DMS53 treated with DMSO at 0.1 percent for 48 hours (cell line): ENCODE data around the gene REPIN1.

Source experiments
- DNase-seq: peaks from one replicate; lab custom pipeline; 2025; ENCODE audit not compliant: unreplicated experiment; lab: John Stamatoyannopoulos, UW

Gene REPIN1

DNA sequence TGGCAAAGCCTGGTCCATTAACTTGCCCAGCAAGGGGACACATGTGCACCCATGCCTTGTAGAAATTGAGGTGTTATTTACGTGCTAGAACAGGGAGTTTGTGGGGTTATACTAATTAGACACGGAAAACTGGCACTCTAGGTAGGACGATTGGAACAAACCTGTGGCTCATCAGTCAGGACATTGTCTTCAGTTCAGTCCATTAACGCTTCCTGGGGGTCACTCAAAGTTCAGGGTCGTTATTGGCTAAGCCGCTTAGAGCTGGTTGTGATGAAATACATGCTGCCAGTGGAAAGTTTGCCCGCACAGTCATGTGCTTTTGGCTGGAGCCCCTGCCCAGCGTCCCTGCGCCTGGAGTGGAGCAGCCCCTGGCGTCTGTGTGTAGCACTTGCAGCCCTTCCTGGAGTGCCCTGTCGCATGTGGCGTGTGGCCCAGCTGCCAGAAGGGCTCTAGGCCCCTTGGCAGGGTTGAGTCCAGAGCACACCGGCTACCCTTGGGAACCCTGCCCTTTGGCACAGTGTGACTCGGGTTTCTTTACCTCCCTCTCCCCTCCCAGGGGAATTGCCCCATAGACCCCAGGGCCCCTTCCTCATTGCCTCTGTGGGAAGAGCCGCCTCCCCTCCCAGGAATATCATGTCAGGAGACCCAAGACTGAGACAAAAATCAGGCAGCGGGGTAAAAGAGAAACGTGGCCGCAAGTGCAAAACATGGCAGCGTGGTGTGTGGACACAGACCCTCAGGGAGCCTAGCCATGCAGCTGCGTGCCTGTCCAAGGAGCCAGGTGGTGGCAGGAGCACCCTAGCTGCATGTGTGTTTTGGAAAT lies 20.3 kb downstream of the REPIN1 start:
- DNase-seq = no peak

GRCh38 chr7:150389532-150389816 lies 20.9 kb downstream of the REPIN1 start:
- DNase-seq = no peak

GRCh38 chr7:150390205-150390604 lies 21.6 kb downstream of the REPIN1 start:
- DNase-seq = no peak

DNA sequence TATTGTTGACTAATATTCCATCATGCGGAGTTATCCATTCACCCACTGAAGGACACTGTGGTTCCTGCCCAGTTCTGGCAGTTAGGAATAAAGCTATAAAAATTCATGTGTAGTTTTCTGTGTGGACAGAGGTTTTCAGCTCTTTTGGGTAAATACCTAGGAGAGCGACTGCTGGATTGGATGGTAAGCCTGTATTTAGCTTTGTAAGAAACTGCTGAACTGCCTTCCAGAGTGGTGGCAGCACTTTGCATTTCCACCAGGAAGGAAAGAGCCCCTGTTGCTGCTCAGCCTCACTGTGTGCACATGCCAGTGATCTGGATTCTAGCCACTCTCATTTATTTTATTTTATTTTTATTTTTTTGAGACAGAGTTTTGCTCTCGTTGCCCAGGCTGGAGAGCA lies 24.7 kb downstream of the REPIN1 start:
- DNase-seq = no peak

- DNase-seq = no peak
These were observed 27.8 kb downstream of the REPIN1 start for GRCh38 chr7:150396426-150396825.

DNA sequence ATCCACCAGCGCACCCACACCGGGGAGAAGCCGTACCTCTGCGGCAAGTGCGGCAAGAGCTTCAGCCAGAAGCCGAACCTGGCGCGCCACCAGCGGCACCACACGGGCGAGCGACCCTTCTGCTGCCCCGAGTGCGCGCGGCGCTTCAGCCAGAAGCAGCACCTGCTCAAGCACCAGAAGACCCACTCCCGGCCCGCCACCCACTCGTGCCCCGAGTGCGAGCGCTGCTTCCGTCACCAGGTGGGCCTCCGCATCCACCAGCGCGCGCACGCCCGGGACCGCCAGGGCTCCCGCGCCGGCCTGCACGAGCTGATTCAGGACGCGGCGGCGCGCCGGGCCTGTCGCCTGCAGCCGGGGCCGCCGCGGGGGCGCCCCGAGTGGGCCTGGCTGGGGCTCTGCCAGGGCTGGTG lies 28.2 kb downstream of the REPIN1 start:
- DNase-seq = no peak

- no peak for DNase-seq
These were observed 28.9 kb downstream of the REPIN1 start for GRCh38 chr7:150397346-150398107.

- DNase-seq = no peak
These were observed 29.7 kb downstream of the REPIN1 start for GRCh38 chr7:150398108-150398964.

DNA sequence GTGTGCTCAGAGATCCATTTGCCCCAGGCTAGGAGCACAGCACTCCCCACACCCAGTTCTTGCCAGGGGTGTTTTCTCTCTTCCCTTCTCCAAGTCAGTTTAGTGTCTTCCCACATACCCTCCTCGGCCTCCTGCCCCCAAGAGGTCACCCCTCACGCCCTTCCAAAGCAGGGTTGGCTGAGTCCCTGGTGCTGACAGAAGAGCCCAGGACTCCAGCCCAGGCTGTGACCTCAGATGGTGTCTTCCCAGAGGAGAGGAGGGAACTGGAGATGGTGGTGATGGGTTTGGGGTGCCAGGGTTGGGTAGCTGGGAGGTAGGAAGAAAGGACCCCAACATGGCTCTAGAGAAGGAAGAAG lies 30.3 kb downstream of the REPIN1 start:
- DNase-seq = no peak

GRCh38 chr7:150399421-150400007 lies 30.9 kb downstream of the REPIN1 start:
- no peak for DNase-seq

DNA sequence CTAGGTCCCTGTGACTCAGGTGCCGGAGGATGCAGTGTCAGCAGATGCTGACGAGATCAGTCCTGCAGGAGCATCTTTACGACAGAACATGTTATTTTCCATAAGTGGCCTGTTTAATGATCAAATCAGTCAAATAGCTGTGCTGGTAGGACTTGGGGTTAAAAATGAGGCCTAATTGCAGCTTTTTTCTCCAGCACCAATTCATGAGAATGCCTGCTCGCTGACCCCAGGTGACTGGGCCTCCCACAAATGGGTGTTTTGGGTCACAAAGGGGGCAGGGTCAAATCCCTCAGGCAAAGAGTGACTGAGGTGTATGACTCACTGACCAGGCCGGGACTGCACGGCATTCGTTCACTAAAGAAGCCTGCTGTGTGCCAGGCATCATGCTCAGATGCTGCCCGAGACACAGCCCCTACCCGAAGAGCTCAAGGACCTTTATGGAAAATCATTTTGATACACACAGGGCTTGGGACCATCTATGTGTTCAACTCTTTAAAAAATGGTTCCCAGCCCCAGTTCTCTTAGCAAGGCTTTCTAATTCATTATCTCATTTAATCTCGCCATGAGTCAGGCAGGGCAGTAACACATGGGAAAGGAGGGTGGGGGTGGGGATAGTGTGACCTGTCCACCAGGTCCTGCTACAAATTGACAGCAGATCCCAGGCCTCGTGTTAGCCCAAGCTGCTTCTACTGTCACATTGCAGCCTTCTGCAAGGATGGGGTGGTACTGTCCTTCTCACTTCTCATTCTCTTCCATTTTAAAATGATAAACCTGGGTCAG lies 31.6 kb downstream of the REPIN1 start:
- DNase-seq = no peak

DNA sequence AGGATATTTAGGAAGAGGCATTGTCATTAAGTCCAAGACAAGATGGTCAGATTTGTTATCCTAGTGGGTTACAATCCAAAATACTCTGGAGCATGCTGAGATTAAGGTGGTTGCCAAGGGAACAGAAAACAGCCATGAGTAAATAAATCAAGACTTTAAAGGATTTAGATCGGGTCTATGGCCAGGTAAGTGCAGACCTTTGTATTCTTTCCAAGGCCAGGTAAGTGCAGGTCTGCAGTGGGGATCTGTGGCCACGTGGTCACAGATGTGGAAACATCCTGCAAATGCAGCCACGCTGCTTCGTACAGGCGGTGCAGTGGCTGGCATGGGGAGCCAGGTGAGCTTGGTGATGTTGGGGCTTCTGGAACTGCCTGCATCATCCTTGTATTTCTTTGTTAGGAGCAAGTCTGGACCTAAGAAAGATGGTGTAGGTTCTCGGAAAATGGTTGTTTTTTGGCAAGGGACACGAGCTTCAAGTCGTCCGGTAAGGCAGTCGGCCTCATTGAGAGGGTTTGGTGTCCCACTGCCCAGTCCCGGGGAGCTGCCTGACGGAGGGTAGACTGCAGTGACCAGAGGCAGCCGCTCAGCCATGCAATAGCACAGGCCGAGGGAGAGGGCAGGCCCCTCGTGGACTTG lies 32.3 kb downstream of the REPIN1 start:
- DNase-seq = no peak

DNA sequence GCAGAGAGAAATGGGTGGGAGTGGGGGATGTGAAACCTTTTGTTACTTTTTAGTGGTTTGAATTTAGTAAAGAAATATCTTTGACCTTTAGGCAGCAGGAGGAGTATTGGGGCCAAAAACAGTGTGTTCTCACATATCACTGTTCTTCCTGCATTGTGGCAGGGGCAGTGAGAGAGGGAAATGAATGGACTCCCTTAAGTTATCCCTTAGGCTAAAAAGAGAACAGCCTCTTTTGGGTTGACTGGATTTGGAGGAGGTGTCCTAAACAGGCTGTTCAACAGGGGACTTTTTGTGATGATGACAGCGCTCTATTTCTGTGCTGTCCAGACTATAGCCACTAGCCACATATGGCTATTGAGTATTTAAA lies 32.8 kb downstream of the REPIN1 start:
- DNase-seq = no peak

- no peak for DNase-seq
These were observed 33.4 kb downstream of the REPIN1 start for GRCh38 chr7:150401861-150402631.

GRCh38 chr7:150402671-150403321 lies 34.2 kb downstream of the REPIN1 start:
- no peak for DNase-seq

DNA sequence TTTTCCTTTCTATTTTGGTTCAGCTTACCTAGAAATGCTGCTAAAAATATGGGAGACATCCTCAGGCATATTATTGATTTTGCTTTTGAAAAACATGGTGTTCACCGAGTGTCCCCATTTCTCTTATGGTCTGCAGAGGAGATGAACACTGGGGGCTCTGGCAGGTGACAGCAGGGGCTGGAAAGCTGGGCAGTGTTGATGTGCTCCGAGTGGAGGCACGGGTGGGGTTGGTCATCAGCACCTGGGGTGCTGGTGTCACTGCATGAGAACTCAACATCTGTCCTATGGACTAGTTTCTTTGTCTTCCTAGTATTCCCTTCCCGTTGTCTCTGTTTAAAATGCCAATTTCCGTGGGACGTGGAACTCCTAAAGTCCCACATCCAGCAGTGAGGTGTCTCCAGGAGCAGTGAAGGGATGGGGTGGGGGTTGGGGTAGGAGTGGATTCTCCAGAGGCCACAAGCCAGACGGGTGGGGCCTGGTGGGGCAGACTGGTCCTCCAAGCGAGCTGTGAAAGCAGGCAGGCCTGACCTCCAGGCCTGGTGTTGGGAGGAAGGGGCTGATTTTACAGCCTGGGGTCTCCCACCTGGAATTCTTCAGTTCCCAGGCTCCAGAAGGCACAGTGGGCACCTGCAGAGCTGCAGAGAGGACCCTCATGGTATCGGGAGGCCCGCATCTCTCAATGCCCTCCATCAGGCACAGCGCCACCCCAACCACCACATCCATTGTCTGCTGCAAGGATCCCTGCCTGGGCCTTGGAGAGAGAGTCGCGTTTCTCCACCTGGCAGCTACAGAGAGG lies 35.0 kb downstream of the REPIN1 start:
- DNase-seq = no peak

GRCh38 chr7:150404172-150404804 lies 35.7 kb downstream of the REPIN1 start:
- DNase-seq = no peak
